ENCODE results near the gene YIPF6.

DNA sequence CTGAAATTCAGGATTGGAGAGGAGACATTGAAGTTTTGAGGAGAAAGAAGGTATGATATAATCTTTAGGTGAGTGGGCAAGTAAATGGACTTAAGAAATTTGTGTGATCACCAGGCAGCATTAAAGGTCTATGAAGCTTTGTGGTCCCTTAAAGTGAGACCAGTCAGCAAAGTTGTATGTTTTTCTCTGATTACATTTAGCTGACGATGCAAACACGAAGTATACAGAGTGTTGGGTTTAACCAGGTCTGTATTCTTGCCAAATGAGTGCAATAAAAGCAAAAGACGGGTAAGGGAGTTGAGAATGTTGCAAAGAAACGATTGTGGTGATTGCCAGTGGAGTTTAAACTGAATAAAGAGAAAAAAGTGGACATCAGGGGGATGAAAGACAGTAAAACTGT is 11.6 kb upstream of the YIPF6 start:
- TF ChIP-seq SP1 (IDR thresholded peaks at IDR 0.05; ENCODE audit: low read depth) (no peak), POLR2A (IDR thresholded peaks at IDR 0.05; ENCODE audit: borderline replicate concordance, extremely low read depth, insufficient read depth, insufficient read length) (no peak), POLR2AphosphoS5 (IDR thresholded peaks at IDR 0.05; ENCODE audit: low read depth, low read length) (no peak), RAD21 (IDR thresholded peaks at IDR 0.05; ENCODE audit: low read depth) (no peak), ZBTB33 (IDR thresholded peaks at IDR 0.05; ENCODE audit: extremely low read depth, insufficient replicate concordance, low read length) (no peak), YY1 (IDR thresholded peaks at IDR 0.05; ENCODE audit: extremely low read depth, insufficient replicate concordance, low read depth, low read length) (no peak), TCF7L2 (IDR thresholded peaks at IDR 0.05; ENCODE audit: borderline replicate concordance, extremely low read depth, insufficient read depth, insufficient read length) (no peak), SRF (IDR thresholded peaks at IDR 0.05; ENCODE audit: low read depth) (no peak), REST (IDR thresholded peaks at IDR 0.05; ENCODE audit: low read depth) (no peak)
- TF ChIP-seq, protein P1, sequence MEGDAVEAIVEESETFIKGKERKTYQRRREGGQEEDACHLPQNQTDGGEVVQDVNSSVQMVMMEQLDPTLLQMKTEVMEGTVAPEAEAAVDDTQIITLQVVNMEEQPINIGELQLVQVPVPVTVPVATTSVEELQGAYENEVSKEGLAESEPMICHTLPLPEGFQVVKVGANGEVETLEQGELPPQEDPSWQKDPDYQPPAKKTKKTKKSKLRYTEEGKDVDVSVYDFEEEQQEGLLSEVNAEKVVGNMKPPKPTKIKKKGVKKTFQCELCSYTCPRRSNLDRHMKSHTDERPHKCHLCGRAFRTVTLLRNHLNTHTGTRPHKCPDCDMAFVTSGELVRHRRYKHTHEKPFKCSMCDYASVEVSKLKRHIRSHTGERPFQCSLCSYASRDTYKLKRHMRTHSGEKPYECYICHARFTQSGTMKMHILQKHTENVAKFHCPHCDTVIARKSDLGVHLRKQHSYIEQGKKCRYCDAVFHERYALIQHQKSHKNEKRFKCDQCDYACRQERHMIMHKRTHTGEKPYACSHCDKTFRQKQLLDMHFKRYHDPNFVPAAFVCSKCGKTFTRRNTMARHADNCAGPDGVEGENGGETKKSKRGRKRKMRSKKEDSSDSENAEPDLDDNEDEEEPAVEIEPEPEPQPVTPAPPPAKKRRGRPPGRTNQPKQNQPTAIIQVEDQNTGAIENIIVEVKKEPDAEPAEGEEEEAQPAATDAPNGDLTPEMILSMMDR (IDR thresholded peaks at IDR 0.05 in 2 of 3, conservative IDR thresholded peaks at IDR 0.05 in 1 of 3; ENCODE audit: borderline replicate concordance in 1 of 3, insufficient read depth in 1 of 3, low read depth in 2 of 3, low read length in 2 of 3): no peak
